ENCODE measurements around the gene DRGX. TPM values are rescaled to one million over a fixed set of nuclear protein-coding genes. Genes with fewer than 3 reads are reported as not detected.

DRGX gene
- total RNA-seq (10 to 100 TPM in 1 of 2 donors, 1 to 10 TPM in 1; 3.4 to 18.3 TPM), polyA plus RNA-seq (ENCODE audit: insufficient read length in 2 of 2) (10 to 100 TPM; 62.2 to 67.8 TPM)
- long read RNA-seq, donor 1, transcript DRGX-202 (7 exons, 955 nt) = major isoform, 19 of 20 reads
- long read RNA-seq, donor 1, partial matches to known transcripts = 0 of 20 reads
- long read RNA-seq, donor 1, other reads (novel, unspliced or antisense) = 0 of 20 reads
- long read RNA-seq, donor 2, partial matches to known transcripts = 0 of 4 reads
- long read RNA-seq, donor 2, other reads (novel, unspliced or antisense) = 0 of 4 reads
- long read RNA-seq, donor 3, transcript DRGX-202 (7 exons, 955 nt) = major isoform, 5 of 6 reads
- long read RNA-seq, donor 3, partial matches to known transcripts = 0 of 6 reads
- long read RNA-seq, donor 3, other reads (novel, unspliced or antisense) = 0 of 6 reads
- long read RNA-seq, donor 4 = 0 reads

- peaks cover 83% of the 10 kb centered on the region for H3K27me3 ChIP-seq (ENCODE audit: control insufficient read depth, insufficient read depth, low read length)
- WGBS (ENCODE audit: insufficient coverage) = 1% methylated on average over 59 of the region's 63 CpGs
- peaks cover 3% of the 10 kb centered on the region for H3K36me3 ChIP-seq (ENCODE audit: control insufficient read depth, insufficient read depth, low read length)
- H3K27ac ChIP-seq (ENCODE audit: low read depth, low read length) = no peak within 1 kb of the TSS
- H3K4me3 ChIP-seq (ENCODE audit: low read depth, low read length) = peak within 1 kb of the TSS; percentile 16
- H3K4me1 ChIP-seq (ENCODE audit: control insufficient read depth, insufficient read depth, low read length) = peaks cover 38% of the 10 kb centered on the region
- peak in 5 of 6 donors; percentile 33 to 97 (median 59) for DNase-seq (ENCODE audit: low read depth in 4 of 6, low spot score in 6 of 6)
- no peaks in the 10 kb centered on the region for H3K9me3 ChIP-seq (ENCODE audit: control insufficient read depth, insufficient read depth, low read length)
Measured at GRCh38 chr10:49395741-49396665, at the start of gene DRGX. TSS of gene DRGX (minus strand) at chr10:49396089. CDS start at chr10:49395440, 649 bp downstream.

DNA sequence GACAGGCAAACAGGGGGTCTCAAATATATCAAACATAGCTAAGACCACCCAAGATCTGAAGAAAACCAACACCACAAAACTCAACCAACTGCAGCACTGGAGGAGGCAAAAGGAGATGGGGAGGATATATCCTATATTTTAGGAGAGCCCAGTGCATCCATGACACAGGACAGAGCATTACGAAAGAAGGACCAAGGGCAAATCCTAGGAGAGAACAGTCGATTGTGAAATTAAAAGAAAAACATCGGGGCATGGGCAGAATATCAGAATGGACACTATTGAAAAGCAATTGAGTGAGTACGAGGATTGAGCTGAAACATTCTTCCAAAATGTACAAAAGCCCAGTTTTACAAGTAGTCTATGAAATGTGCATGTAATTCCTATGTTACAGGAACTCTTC, 48.5 kb upstream of the DRGX start:
- H3K9me3 ChIP-seq (ENCODE audit: control insufficient read depth, insufficient read depth, low read length) = peaks cover 3% of the 10 kb centered on the region
- peaks cover 6% of the 10 kb centered on the region for H3K36me3 ChIP-seq (ENCODE audit: control insufficient read depth, insufficient read depth, low read length)
- H3K27me3 ChIP-seq (ENCODE audit: control insufficient read depth, insufficient read depth, low read length) = peaks cover 3% of the 10 kb centered on the region
- H3K4me1 ChIP-seq (ENCODE audit: control insufficient read depth, insufficient read depth, low read length) = peaks cover 9% of the 10 kb centered on the region
- no peak for DNase-seq (ENCODE audit: low read depth in 4 of 6, low spot score in 6 of 6)
- no peak overlapping the region for H3K4me3 ChIP-seq (ENCODE audit: low read depth, low read length)
- H3K27ac ChIP-seq (ENCODE audit: low read depth, low read length) = no peak overlapping the region
- 100% methylated on average over 2 of the region's 4 CpGs for WGBS (ENCODE audit: insufficient coverage)

DNA sequence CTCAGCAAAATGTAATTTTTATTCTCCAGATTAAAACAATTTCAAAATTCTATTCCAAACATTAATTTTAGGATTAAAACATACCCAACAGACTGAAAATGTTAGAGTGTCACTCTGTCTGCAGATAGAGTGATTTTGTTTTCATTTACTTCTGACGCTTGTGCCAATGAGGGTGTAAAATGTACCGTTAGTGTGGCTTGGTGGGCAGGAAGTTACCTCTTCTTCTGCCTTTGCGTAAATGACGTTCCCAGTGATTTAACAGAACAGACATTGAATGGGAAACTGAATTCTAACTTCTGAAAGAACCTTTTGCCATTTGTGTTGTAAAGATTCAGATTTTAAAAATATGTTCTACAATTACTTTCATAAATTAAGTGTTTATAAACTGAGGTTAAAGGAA, 47.0 kb upstream of the DRGX start:
- peaks cover 6% of the 10 kb centered on the region for H3K36me3 ChIP-seq (ENCODE audit: control insufficient read depth, insufficient read depth, low read length)
- H3K4me1 ChIP-seq (ENCODE audit: control insufficient read depth, insufficient read depth, low read length) = peaks cover 9% of the 10 kb centered on the region
- no peaks in the 10 kb centered on the region for H3K9me3 ChIP-seq (ENCODE audit: control insufficient read depth, insufficient read depth, low read length)
- WGBS (ENCODE audit: insufficient coverage) = 100% methylated on average over 3 of the region's 4 CpGs
- H3K27ac ChIP-seq (ENCODE audit: low read depth, low read length) = no peak overlapping the region
- H3K27me3 ChIP-seq (ENCODE audit: control insufficient read depth, insufficient read depth, low read length) = peaks cover 3% of the 10 kb centered on the region
- DNase-seq (ENCODE audit: low read depth in 4 of 6, low spot score in 6 of 6) = no peak
- H3K4me3 ChIP-seq (ENCODE audit: low read depth, low read length) = no peak overlapping the region

GRCh38 chr10:49441488-49442476, 45.9 kb upstream of the DRGX start:
- Histone ChIP-seq H3K36me3 (ENCODE audit: control insufficient read depth, insufficient read depth, low read length) (peaks cover 6% of the 10 kb centered on the region), H3K27me3 (ENCODE audit: control insufficient read depth, insufficient read depth, low read length) (peaks cover 3% of the 10 kb centered on the region), H3K4me1 (ENCODE audit: control insufficient read depth, insufficient read depth, low read length) (peaks cover 9% of the 10 kb centered on the region), H3K4me3 (ENCODE audit: low read depth, low read length) (no peak overlapping the region), H3K27ac (ENCODE audit: low read depth, low read length) (no peak overlapping the region), H3K9me3 (ENCODE audit: control insufficient read depth, insufficient read depth, low read length) (no peaks in the 10 kb centered on the region)
- 35% methylated on average over 32 of the region's 46 CpGs for WGBS (ENCODE audit: insufficient coverage)
- peak in 1 of 6 donors; percentile 7 for DNase-seq (ENCODE audit: low read depth in 4 of 6, low spot score in 6 of 6)

DNA sequence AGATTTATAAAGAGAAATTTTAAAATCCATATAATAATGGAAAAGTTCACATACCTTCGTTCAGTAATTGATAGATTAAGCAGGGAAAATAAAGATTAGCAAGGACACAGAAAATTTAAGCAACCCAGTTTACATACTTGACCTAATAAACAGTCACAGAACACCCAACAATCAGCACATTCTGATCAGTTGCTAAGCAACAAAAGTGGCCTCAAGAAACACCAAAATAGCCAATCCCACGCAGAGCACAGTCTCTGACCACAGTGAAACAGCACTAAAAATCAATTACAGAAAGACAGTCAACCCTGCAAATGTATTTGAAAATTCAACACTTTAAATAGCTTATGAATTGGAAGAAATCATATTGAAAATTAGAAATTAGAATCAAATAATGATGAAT, 39.3 kb upstream of the DRGX start:
- H3K4me1 ChIP-seq (ENCODE audit: control insufficient read depth, insufficient read depth, low read length) = no peaks in the 10 kb centered on the region
- no peak overlapping the region for H3K27ac ChIP-seq (ENCODE audit: low read depth, low read length)
- no peaks in the 10 kb centered on the region for H3K27me3 ChIP-seq (ENCODE audit: control insufficient read depth, insufficient read depth, low read length)
- WGBS (ENCODE audit: insufficient coverage) = no CpG with 5 or more reads among the region's 2 CpGs
- no peak overlapping the region for H3K4me3 ChIP-seq (ENCODE audit: low read depth, low read length)
- H3K9me3 ChIP-seq (ENCODE audit: control insufficient read depth, insufficient read depth, low read length) = no peaks in the 10 kb centered on the region
- H3K36me3 ChIP-seq (ENCODE audit: control insufficient read depth, insufficient read depth, low read length) = no peaks in the 10 kb centered on the region
- no peak for DNase-seq (ENCODE audit: low read depth in 4 of 6, low spot score in 6 of 6)

DNA sequence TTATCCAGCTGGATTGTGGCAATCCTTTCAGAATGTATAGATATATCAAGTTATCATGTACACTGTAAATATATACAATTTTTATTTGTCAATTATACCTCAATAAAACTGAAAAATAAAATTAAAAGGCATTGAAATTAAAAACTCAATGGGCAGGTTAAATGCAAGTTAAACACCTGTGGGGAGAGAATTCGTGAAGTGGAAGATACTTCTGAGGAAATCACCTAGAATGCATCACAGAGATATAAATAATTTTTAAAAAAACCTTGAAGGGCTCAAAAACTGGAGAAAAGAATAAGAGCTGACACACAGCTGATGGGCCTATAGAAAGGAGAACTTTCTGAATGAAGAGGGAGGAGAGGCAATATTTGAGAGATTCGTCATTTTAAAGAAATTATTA, 37.2 kb upstream of the DRGX start:
- WGBS (ENCODE audit: insufficient coverage) = no CpG with 5 or more reads among the region's 2 CpGs
- DNase-seq (ENCODE audit: low read depth in 4 of 6, low spot score in 6 of 6) = no peak
- H3K4me3 ChIP-seq (ENCODE audit: low read depth, low read length) = no peak overlapping the region
- H3K9me3 ChIP-seq (ENCODE audit: control insufficient read depth, insufficient read depth, low read length) = no peaks in the 10 kb centered on the region
- no peaks in the 10 kb centered on the region for H3K4me1 ChIP-seq (ENCODE audit: control insufficient read depth, insufficient read depth, low read length)
- no peak overlapping the region for H3K27ac ChIP-seq (ENCODE audit: low read depth, low read length)
- no peaks in the 10 kb centered on the region for H3K36me3 ChIP-seq (ENCODE audit: control insufficient read depth, insufficient read depth, low read length)
- H3K27me3 ChIP-seq (ENCODE audit: control insufficient read depth, insufficient read depth, low read length) = no peaks in the 10 kb centered on the region

DNA sequence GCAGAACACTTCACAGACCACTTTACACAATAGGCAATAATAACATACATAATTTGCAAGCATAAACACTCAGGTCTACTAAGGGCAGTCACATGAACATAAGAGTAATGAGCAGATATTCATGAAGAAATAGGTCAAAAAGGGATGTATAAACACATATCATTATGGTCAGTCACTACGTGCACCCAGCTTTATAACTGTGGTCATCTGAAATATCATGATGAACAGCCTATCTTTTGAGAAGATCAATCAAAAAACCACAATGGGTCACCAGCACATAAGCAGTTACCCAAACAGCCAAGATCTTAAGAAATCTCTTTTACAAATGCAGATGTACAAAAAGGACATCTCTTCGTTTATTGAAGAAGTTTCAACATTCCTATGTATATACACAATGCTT, 35.5 kb upstream of the DRGX start:
- H3K27ac ChIP-seq (ENCODE audit: low read depth, low read length) = no peak overlapping the region
- H3K36me3 ChIP-seq (ENCODE audit: control insufficient read depth, insufficient read depth, low read length) = no peaks in the 10 kb centered on the region
- H3K27me3 ChIP-seq (ENCODE audit: control insufficient read depth, insufficient read depth, low read length) = no peaks in the 10 kb centered on the region
- DNase-seq (ENCODE audit: low read depth in 4 of 6, low spot score in 6 of 6) = no peak
- H3K9me3 ChIP-seq (ENCODE audit: control insufficient read depth, insufficient read depth, low read length) = no peaks in the 10 kb centered on the region
- no peak overlapping the region for H3K4me3 ChIP-seq (ENCODE audit: low read depth, low read length)
- no peaks in the 10 kb centered on the region for H3K4me1 ChIP-seq (ENCODE audit: control insufficient read depth, insufficient read depth, low read length)
- 100% methylated on average over 1 of the region's 2 CpGs for WGBS (ENCODE audit: insufficient coverage)

- H3K9me3 ChIP-seq (ENCODE audit: control insufficient read depth, insufficient read depth, low read length) = peaks cover 5% of the 10 kb centered on the region
- DNase-seq (ENCODE audit: low read depth in 4 of 6, low spot score in 6 of 6) = no peak
- H3K36me3 ChIP-seq (ENCODE audit: control insufficient read depth, insufficient read depth, low read length) = no peaks in the 10 kb centered on the region
- 54% methylated on average over 2 of the region's 5 CpGs for WGBS (ENCODE audit: insufficient coverage)
- no peak overlapping the region for H3K27ac ChIP-seq (ENCODE audit: low read depth, low read length)
- H3K4me1 ChIP-seq (ENCODE audit: control insufficient read depth, insufficient read depth, low read length) = no peaks in the 10 kb centered on the region
- no peaks in the 10 kb centered on the region for H3K27me3 ChIP-seq (ENCODE audit: control insufficient read depth, insufficient read depth, low read length)
- H3K4me3 ChIP-seq (ENCODE audit: low read depth, low read length) = no peak overlapping the region
Measured at GRCh38 chr10:49429458-49429857, 33.6 kb upstream of the DRGX start.
